DND-41 (cell line): ENCODE measurements around the gene C16orf74.

Experiments
- ATAC-seq: fragments of 200-7000 bp; cut with Tn5 transposase; 3 replicates; pipeline ENCODE4 v1.9.1; 2021; ENCODE audit warnings: low read depth; ENCODE audit not compliant: insufficient read depth
- DNase-seq: peaks from one replicate; pipeline ENCODE4 v3.0.0-alpha.2; 2020
- H2AFZ ChIP-seq: 2 replicates; pipeline ENCODE4 v1.6.0; 2012; ENCODE audit warnings: low read depth, low read length
- H3K27ac ChIP-seq: 2 replicates; pipeline ENCODE4 v1.5.1; 2012; ENCODE audit warnings: low read length, inconsistent platforms
- H3K27me3 ChIP-seq: fragments of 200-600 bp; sonication (generic); 2 replicates; pipeline ENCODE4 v1.6.0; 2012; ENCODE audit warnings: low read length, mild to moderate bottlenecking, inconsistent platforms; ENCODE audit not compliant: insufficient read depth, poor library complexity
- H3K36me3 ChIP-seq: 2 replicates; pipeline ENCODE4 v1.5.1; 2012; ENCODE audit warnings: low read length, inconsistent platforms; ENCODE audit not compliant: insufficient read depth
- H3K4me1 ChIP-seq: 2 replicates; pipeline ENCODE4 v1.5.1; 2012; ENCODE audit warnings: mild to moderate bottlenecking, low read length; ENCODE audit not compliant: insufficient read depth
- H3K4me2 ChIP-seq: 2 replicates; pipeline ENCODE4 v1.6.0; 2012; ENCODE audit warnings: mild to moderate bottlenecking, moderate library complexity, low read length, inconsistent platforms; ENCODE audit not compliant: insufficient read depth
- H3K4me3 ChIP-seq, 2 experiments: fragments of 200-600 bp in 1 of 2; shearing (Covaris generic) in 1 of 2; 2 replicates each; pipeline ENCODE4 v1.5.1; 2012 to 2016; ENCODE audit warnings: inconsistent platforms in 2 of 2, low read length in 2 of 2, mild to moderate bottlenecking in 2 of 2, low read depth in 1 of 2, moderate library complexity in 1 of 2
- H3K79me2 ChIP-seq: 2 replicates; pipeline ENCODE4 v1.6.0; 2012; ENCODE audit warnings: low read length, inconsistent platforms; ENCODE audit not compliant: insufficient read depth
- H3K9ac ChIP-seq: 2 replicates; pipeline ENCODE4 v1.6.0; 2012; ENCODE audit warnings: low read depth, mild to moderate bottlenecking, inconsistent platforms, low read length, moderate library complexity
- H3K9me3 ChIP-seq: 2 replicates; pipeline ENCODE4 v1.5.1; 2012; ENCODE audit warnings: low read length, moderate library complexity, mild to moderate bottlenecking, inconsistent platforms; ENCODE audit not compliant: insufficient read depth, severe bottlenecking
- H4K20me1 ChIP-seq: 2 replicates; pipeline ENCODE4 v1.6.0; 2012; ENCODE audit warnings: low read length; ENCODE audit not compliant: insufficient read depth
- CTCF ChIP-seq: IDR thresholded peaks from 2 replicates; pipeline ENCODE4 v1.5.1; 2012; ENCODE audit warnings: borderline replicate concordance, low read length, moderate library complexity, mild to moderate bottlenecking; ENCODE audit not compliant: poor library complexity, severe bottlenecking; ENCODE audit errors: extremely low read depth
- EZH2 ChIP-seq: IDR thresholded peaks from 3 replicates; pipeline ENCODE4 v1.6.1; 2012; ENCODE audit warnings: borderline replicate concordance, low read depth, mild to moderate bottlenecking, moderate library complexity, low read length, inconsistent platforms; ENCODE audit not compliant: severe bottlenecking

The C16orf74 gene

GRCh38 chr16:85796152-85796551 is 45.3 kb upstream of the C16orf74 start:
- Histone ChIP-seq H3K36me3 (peaks cover 66% of the 10 kb centered on the region), H3K79me2 (peaks cover 99% of the 10 kb centered on the region), H2AFZ (no peak overlapping the region), H3K4me2 (peak overlapping the region; percentile 93; the same call in 1 of the 2 replicates), H3K4me1 (peaks cover 44% of the 10 kb centered on the region), H4K20me1 (peaks cover 72% of the 10 kb centered on the region), H3K27me3 (no peaks in the 10 kb centered on the region), H3K9me3 (no peaks in the 10 kb centered on the region), H3K27ac (no peak overlapping the region), H3K9ac (no peak overlapping the region), H3K4me3 (no peak overlapping the region)
- TF ChIP-seq EZH2 (no peak), CTCF (no peak)
- ATAC-seq (no peak), DNase-seq (no peak)

GRCh38 chr16:85794696-85795095 is 43.8 kb upstream of the C16orf74 start:
- no peak for ATAC-seq

GRCh38 chr16:85793662-85794298 is 42.9 kb upstream of the C16orf74 start:
- ATAC-seq (no peak), DNase-seq (no peak)
- no peaks in the 10 kb centered on the region for H3K9me3 ChIP-seq
- H3K36me3 ChIP-seq: peaks cover 74% of the 10 kb centered on the region
- H3K79me2 ChIP-seq: peaks cover 97% of the 10 kb centered on the region
- H3K27me3 ChIP-seq: no peaks in the 10 kb centered on the region
- no peak overlapping the region for H3K4me2 ChIP-seq
- TF ChIP-seq EZH2: no peak
- TF ChIP-seq CTCF: no peak
- peaks cover 70% of the 10 kb centered on the region for H4K20me1 ChIP-seq
- no peak overlapping the region for H3K9ac ChIP-seq
- H2AFZ ChIP-seq: no peak overlapping the region
- no peak overlapping the region for H3K27ac ChIP-seq
- no peak overlapping the region for H3K4me3 ChIP-seq
- H3K4me1 ChIP-seq: peaks cover 33% of the 10 kb centered on the region

More at GRCh38 chr16:85794696-85795095, 43.8 kb upstream of the C16orf74 start:
- peaks cover 33% of the 10 kb centered on the region for H3K4me1 ChIP-seq
- H3K27me3 ChIP-seq: no peaks in the 10 kb centered on the region
- no peak overlapping the region for H3K27ac ChIP-seq
- no peak for TF ChIP-seq CTCF
- no peak for TF ChIP-seq EZH2
- peaks cover 99% of the 10 kb centered on the region for H3K79me2 ChIP-seq
- H3K36me3 ChIP-seq: peaks cover 68% of the 10 kb centered on the region
- no peak overlapping the region for H3K4me2 ChIP-seq
- no peak overlapping the region for H3K4me3 ChIP-seq
- peaks cover 73% of the 10 kb centered on the region for H4K20me1 ChIP-seq
- no peak overlapping the region for H3K9ac ChIP-seq
- H2AFZ ChIP-seq: no peak overlapping the region
- DNase-seq: no peak
- no peaks in the 10 kb centered on the region for H3K9me3 ChIP-seq
